HCT116 (cell line): ENCODE measurements around the gene SLC38A6.

Source experiments
- CTCF ChIP-seq, 3 experiments: fragments of 200-600 bp in 1 of 3; sonication (generic) in 1 of 3; IDR thresholded peaks in 2 of 3; conservative IDR thresholded peaks in 1 of 3; 2 replicates each; pipeline ENCODE4 v1.5.1; 2012 to 2017; ENCODE audit warnings: low read depth in 2 of 3, low read length in 2 of 3, antibody characterized with exemption in 1 of 3, borderline replicate concordance in 1 of 3, control low read depth in 1 of 3, mild to moderate bottlenecking in 1 of 3, mixed read lengths in 1 of 3, mixed run types in 1 of 3, moderate library complexity in 1 of 3; ENCODE audit not compliant: insufficient read depth in 1 of 3
- EGR1 ChIP-seq: IDR thresholded peaks from 2 replicates; pipeline ENCODE4 v1.6.1; 2012; ENCODE audit warnings: low read depth
- EZH2 ChIP-seq: fragments of 200-600 bp; sonication (generic); IDR thresholded peaks from 2 replicates; pipeline ENCODE4 v1.6.1; 2017; ENCODE audit warnings: antibody characterized with exemption, mixed run types
- JUND ChIP-seq: IDR thresholded peaks from 2 replicates; pipeline ENCODE4 v1.6.1; 2012
- POLR2A ChIP-seq: IDR thresholded peaks from 2 replicates; pipeline ENCODE4 v1.7.0; 2011; ENCODE audit warnings: borderline replicate concordance; ENCODE audit not compliant: insufficient read depth, insufficient read length; ENCODE audit errors: extremely low read depth
- POLR2AphosphoS5 ChIP-seq: IDR thresholded peaks from 2 replicates; pipeline ENCODE4 v1.6.1; 2011; ENCODE audit warnings: mild to moderate bottlenecking, low read depth, low read length, moderate library complexity
- RAD21 ChIP-seq: IDR thresholded peaks from 2 replicates; pipeline ENCODE4 v1.6.1; 2012; ENCODE audit warnings: low read depth, mild to moderate bottlenecking

- TF ChIP-seq JUND (no peak), CTCF (IDR thresholded peaks at IDR 0.05 in 2 of 3, conservative IDR thresholded peaks at IDR 0.05 in 1 of 3; ENCODE audit: borderline replicate concordance in 1 of 3, insufficient read depth in 1 of 3, low read depth in 2 of 3, low read length in 2 of 3) (no peak), EGR1 (no peak), POLR2AphosphoS5 (no peak), POLR2A (no peak), RAD21 (no peak), EZH2 (no peak)
These were observed 16.1 kb upstream of the SLC38A6 start for GRCh38 chr14:60964904-60965303.
